GM21825 (cell line): Measurements from ENCODE around the gene CCDC141.

Experiments used
- ATAC-seq: cut with Tn5 transposase; IDR thresholded peaks from one replicate; pipeline ENCODE4 v1.9.1; 2021; ENCODE audit warnings: mild to moderate bottlenecking, moderate library complexity; ENCODE audit not compliant: unreplicated experiment

Gene CCDC141

GRCh38 chr2:178877874-178878273 is 172.1 kb downstream of the CCDC141 start:
- no peak for ATAC-seq

GRCh38 chr2:178874529-178875240 is 175.3 kb downstream of the CCDC141 start:
- no peak for ATAC-seq

DNA sequence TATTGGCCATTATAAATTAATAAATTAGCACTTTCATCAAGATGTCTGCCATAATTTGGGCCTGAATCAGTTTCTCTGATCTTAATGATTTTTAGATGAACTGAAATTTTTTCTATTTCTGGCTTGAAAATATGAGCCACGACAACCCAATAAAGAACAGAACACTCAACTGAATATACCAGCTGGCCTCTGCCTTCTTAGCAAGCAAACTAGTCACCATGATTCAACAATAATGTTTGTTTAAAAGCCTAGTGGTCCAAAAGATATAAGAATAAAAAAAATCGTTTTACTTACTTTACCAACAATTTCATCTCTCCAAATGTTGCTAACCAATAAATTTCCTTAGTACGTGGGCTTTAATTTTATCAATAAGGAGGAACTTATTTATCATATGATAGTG is 176.0 kb downstream of the CCDC141 start:
- ATAC-seq, result no peak

DNA sequence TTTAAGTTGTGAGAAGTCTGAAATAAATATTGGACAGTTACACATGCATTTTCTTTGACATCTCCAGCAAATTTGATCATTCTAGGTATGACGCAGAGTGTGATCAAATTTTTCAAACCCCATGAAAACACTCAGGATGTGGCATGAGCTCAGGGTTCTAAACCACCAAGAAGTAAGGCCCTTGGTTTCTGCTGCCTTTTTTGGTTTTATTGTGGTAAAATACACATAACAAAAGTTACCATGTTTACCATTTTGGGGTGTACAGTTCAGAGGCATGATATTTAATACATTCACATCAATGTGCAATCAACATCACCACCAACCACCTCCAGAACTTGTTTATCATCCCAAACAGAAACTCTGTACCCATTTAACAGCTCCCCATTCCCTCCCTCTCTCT is 178.4 kb downstream of the CCDC141 start:
- ATAC-seq, result no peak

DNA sequence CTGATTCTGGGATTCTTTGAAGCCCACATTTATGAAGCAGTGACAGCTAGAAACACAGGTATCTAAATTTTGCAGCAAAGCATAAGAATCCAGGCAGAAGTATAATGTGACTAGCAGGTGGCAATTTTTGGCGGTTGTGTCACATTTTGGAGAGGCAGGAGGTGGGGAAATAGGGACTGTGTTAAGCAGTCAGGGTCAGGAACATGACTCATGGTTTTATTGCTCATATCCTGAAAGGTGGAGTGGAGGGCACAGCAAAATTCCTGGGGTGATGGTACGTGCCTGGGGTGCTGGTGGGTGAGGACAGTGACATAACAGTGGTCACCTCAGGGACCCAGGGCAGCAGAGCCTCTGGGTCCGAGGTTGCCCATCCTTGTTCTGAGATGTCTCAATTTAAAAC is 179.2 kb downstream of the CCDC141 start:
- no peak for ATAC-seq

GRCh38 chr2:178865999-178866398 is 183.9 kb downstream of the CCDC141 start:
- no peak for ATAC-seq

GRCh38 chr2:178865146-178865936 is 184.6 kb downstream of the CCDC141 start:
- no peak for ATAC-seq

DNA sequence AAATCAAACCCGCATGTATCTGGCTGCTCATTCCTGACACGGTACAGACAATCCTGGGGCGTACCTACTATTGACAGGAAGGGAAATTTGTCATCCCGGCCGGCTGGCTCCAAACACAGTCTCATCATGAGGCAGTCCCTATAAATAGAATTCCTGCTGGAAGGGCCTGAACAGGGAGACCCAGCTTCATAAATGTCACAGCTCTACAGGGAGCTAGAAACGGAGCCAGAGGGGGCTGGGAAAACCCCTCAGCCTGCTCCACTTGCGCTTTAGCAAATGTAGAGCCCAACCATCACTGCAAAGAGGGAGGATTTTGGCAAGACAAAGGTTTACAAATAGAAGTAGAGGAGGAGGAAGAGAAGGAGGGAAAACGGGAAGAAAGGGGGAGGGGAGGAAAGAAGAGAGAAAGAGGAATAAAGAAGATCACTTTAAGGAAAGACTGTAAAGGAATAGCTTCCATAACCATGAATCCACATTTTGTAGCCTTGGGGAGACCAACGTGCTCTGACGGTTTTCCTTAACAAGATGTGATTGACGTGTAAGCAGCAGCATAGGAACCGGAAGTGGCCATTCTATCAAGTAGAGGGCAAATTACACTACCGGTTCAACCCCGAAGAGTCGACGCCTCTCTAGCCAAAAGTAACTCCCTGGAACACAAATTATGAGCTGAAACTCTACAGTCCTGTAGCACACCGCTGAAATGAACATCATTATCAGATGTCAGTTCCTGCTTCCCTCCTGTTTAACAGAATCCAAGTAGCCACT is 185.9 kb downstream of the CCDC141 start:
- no peak for ATAC-seq

- ATAC-seq, result no peak
Observed at GRCh38 chr2:178863130-178863855, 186.6 kb downstream of the CCDC141 start.

GRCh38 chr2:178860551-178860950 is 189.4 kb downstream of the CCDC141 start:
- no peak for ATAC-seq

DNA sequence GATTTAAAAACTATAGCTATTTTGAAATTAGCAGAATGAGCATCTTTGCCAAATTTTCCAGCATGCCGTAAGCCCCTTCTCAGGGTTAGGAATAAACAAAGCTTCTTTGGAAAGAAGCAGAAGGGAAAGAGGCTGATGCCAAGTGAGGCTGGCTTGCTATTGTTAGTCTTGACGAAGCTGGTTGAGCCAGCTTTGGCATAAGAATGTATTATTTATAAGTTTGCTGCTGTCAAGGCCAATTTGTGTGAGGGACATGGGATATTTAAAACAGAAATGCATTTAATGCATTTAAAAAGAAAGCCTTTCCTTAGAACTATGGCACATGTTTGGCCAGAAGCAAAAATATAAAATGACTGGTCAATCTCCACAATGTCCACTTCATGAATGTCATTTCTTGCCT is 190.2 kb downstream of the CCDC141 start:
- ATAC-seq, result no peak

- ATAC-seq, result no peak
Observed at GRCh38 chr2:178858896-178859625, 190.9 kb downstream of the CCDC141 start.

- no peak for ATAC-seq
Observed at GRCh38 chr2:178855151-178855550, 194.8 kb downstream of the CCDC141 start.

GRCh38 chr2:178848335-178848734 is 201.6 kb downstream of the CCDC141 start:
- no peak for ATAC-seq

DNA sequence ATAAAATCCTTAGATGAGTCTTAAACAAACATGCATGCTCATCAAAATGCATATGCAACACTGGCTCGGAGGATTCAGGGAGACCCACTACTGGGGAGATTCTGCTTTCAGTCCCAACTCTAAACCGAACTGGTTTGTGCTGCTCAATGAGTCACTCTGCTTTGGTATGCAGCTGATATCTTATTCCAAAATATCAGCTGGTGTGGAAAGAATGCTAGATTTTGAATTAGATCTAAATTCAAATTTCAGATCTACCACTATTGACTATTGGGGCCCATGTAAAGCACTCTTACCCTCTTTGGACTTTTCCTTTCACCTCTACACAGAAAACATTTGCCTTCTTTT is 203.5 kb downstream of the CCDC141 start:
- ATAC-seq, result no peak

- ATAC-seq, result no peak
Observed at GRCh38 chr2:178845566-178846457, 204.1 kb downstream of the CCDC141 start.

GRCh38 chr2:178844701-178845100 is 205.2 kb downstream of the CCDC141 start:
- ATAC-seq, result no peak

DNA sequence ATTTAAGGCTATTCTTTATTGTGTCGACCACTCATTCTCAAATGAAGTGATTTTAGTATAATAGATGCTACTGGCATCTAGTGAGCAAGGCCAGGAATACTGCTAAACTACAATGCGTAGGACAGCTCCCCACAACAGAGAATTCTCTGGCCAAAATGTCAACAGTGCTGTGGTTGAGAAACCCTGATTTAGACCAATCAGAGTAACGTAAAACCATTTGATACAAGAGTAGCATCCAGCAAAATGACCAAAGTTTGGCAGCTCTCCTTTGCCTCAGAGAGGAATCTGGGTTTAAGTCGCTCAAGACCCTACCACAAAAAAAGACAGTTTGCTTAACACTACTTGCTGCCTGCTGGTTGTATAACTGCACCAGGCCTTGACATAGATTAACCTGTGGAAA is 205.7 kb downstream of the CCDC141 start:
- no peak for ATAC-seq

DNA sequence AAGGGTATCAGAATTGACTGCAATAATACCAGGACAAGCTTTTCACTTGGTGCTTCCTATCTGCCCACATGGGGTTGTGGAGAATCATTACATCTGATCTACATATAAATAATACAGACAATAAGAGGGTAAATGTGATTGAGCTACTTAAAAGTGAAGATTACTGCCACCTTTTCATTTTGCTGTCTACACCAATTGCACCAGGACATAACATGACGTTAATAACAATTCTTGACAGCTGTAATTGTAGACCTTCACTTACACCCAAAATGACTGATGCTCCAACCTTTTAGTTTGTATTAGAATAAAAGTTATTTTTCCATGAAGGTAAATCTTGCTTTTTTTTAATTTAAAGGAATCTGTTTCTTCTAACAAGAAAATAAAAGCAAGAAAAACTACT is 206.2 kb downstream of the CCDC141 start:
- ATAC-seq, result no peak
